A549 (cell line): ENCODE measurements around the gene ADAMTSL4. TPM values are rescaled to one million over a fixed set of nuclear protein-coding genes. Genes with fewer than 3 reads are reported as not detected.

Experiments used
- ATAC-seq, 2 experiments: fragments of 200-7000 bp in 1 of 2; fragments of >200 bp in 1 of 2; cut with Nextera tagmentation in 1 of 2; cut with Tn5 transposase in 1 of 2; 3 replicates each; pipeline versions ENCODE4 v1.8.0 to v1.9.1; 2018 to 2020; ENCODE audit warnings: mild to moderate bottlenecking in 1 of 2, moderate library complexity in 1 of 2
- CTCF ChIA-PET: fragments of 300-600 bp; sonication (Branson Sonifier 250); formaldehyde crosslinking; extraction: SDS; loops from one replicate; lab custom pipeline; 2021; ENCODE audit warnings: antibody characterized with exemption, inconsistent platforms; lab: Yijun Ruan, JAX
- POLR2A ChIA-PET: fragments of 350-600 bp; formaldehyde crosslinking; extraction: SDS; loops from one replicate; lab custom pipeline; 2021; ENCODE audit warnings: antibody characterized with exemption, inconsistent platforms; lab: Yijun Ruan, JAX
- DNase-seq, 2 experiments: peaks; one replicate each; pipeline versions ENCODE4 v3.0.0 to v3.0.0-alpha.2; 2011 to 2016; ENCODE audit warnings: low read depth in 1 of 2, low spot score in 1 of 2
- FAIRE-seq: peaks from 2 replicates; lab custom pipeline; 2011; peaks lifted over from hg19 to GRCh38; lab: Jason Lieb, UNC
- H3K27ac ChIP-seq, 2 experiments: fragments of >200 bp; sonication (Bioruptor Twin); formaldehyde crosslinking; 3 replicates each; pipeline ENCODE4 v1.5.1; 2016 to 2017
- H3K4me1 ChIP-seq: fragments of >200 bp; sonication (Bioruptor Twin); formaldehyde crosslinking; 3 replicates; pipeline ENCODE4 v1.6.1; 2016
- H3K4me2 ChIP-seq: fragments of >200 bp; sonication (Bioruptor Twin); formaldehyde crosslinking; 3 replicates; pipeline ENCODE4 v1.6.1; 2016
- H3K4me3 ChIP-seq: fragments of >200 bp; sonication (Bioruptor Twin); formaldehyde crosslinking; 3 replicates; pipeline ENCODE4 v1.5.1; 2016
- H3K9me3 ChIP-seq: fragments of >200 bp; sonication (Bioruptor Twin); formaldehyde crosslinking; 3 replicates; pipeline ENCODE4 v1.6.1; 2016
- BCL3 ChIP-seq: fragments of >200 bp; sonication (Bioruptor Twin); formaldehyde crosslinking; IDR thresholded peaks from 3 replicates; pipeline ENCODE4 v1.6.1; 2016
- CEBPB ChIP-seq, 2 experiments: fragments of >200 bp in 1 of 2; sonication (Bioruptor Twin) in 1 of 2; formaldehyde crosslinking in 1 of 2; IDR thresholded peaks; 2 replicates each; pipeline ENCODE4 v1.6.1; 2012 to 2016
- E2F6 ChIP-seq: IDR thresholded peaks from 2 replicates; pipeline ENCODE4 v1.6.1; 2012; ENCODE audit warnings: low read depth, borderline replicate concordance
- EP300 ChIP-seq, 2 experiments: fragments of >200 bp; sonication (Bioruptor Twin); formaldehyde crosslinking; IDR thresholded peaks; 2 replicates in 1 of 2; 3 replicates in 1 of 2; pipeline ENCODE4 v1.6.1; 2016 to 2017
- HDAC2 ChIP-seq: fragments of 200-600 bp; sonication (generic); IDR thresholded peaks from 2 replicates; pipeline ENCODE4 v1.6.1; 2016
- HOXA7 ChIP-seq: fragments of 250-450 bp; sonication (Bioruptor Pico); IDR thresholded peaks from 2 replicates; pipeline ENCODE4 v1.5.0; 2020; ENCODE audit warnings: mild to moderate bottlenecking, moderate library complexity
- HOXB5 ChIP-seq: fragments of 250-450 bp; sonication (Bioruptor Pico); IDR thresholded peaks from 2 replicates; pipeline ENCODE4 v1.5.0; 2020; ENCODE audit warnings: mild to moderate bottlenecking, moderate library complexity
- MAZ ChIP-seq: fragments of 150-350 bp; IDR thresholded peaks from 2 replicates; pipeline ENCODE4 v1.6.1; 2014; ENCODE audit warnings: antibody characterized with exemption, low read depth, low read length, borderline replicate concordance
- MYC ChIP-seq: IDR thresholded peaks from 2 replicates; pipeline ENCODE4 v1.6.1; 2012; ENCODE audit warnings: mild to moderate bottlenecking, inconsistent platforms, low read length, improper control_type of control experiment, borderline replicate concordance
- NR3C1 ChIP-seq: fragments of >200 bp; sonication (Bioruptor Twin); formaldehyde crosslinking; IDR thresholded peaks from 3 replicates; pipeline ENCODE4 v1.6.1; 2017
- POLR2A ChIP-seq: IDR thresholded peaks from 2 replicates; pipeline ENCODE4 v1.6.1; 2012; ENCODE audit warnings: mild to moderate bottlenecking, low read length
- POLR2AphosphoS2 ChIP-seq: conservative IDR thresholded peaks from 2 replicates; pipeline ENCODE4 v1.6.1; 2012; ENCODE audit warnings: low read length, improper control_type of control experiment, inconsistent platforms
- RFX5 ChIP-seq: fragments of 450-650 bp; IDR thresholded peaks from 2 replicates; pipeline ENCODE4 v1.7.1; 2014; ENCODE audit warnings: antibody characterized with exemption, mild to moderate bottlenecking, moderate library complexity
- USF2 ChIP-seq: fragments of 450-650 bp; IDR thresholded peaks from 2 replicates; pipeline ENCODE4 v1.6.1; 2014; ENCODE audit warnings: antibody characterized with exemption
- WGBS: methylation state at CpG from one replicate; pipeline ENCODE4 v1.1.6; 2017; ENCODE audit errors: missing lambda C conversion rate; 5-methylcytosine and 5-hydroxymethylcytosine counted together
- polyA plus RNA-seq, 4 experiments: library from polyadenylated mRNA; depleted of rRNA in 3 of 4; stranded (reverse); fragments of >200 nt; fragmentation: RNase III in 1 of 4; extraction: RNeasy Plus Mini Kit Qiagen cat#74134 plus additional on column Dnase treatment in 1 of 4; gene quantifications; 2 replicates in 3 of 4; 3 replicates in 1 of 4; pipeline ENCODE4 v1.2.3, GENCODE V29; 2011 to 2017
- TF ChIP-seq, protein P1 (sequence below): fragments of 200-600 bp; sonication (generic); IDR thresholded peaks from 2 replicates; pipeline ENCODE4 v1.6.1; 2016; ENCODE audit warnings: antibody characterized with exemption, mild to moderate bottlenecking, moderate library complexity

The ADAMTSL4 gene
- polyA plus RNA-seq, 2 of the 4 experiments (the other 2 are of a cell fraction), result 1.3 to 2.0 TPM

- Histone ChIP-seq H3K4me1 (peaks cover 54% of the 10 kb centered on the region), H3K27ac (peak overlapping the region; percentile 97 to 99), H3K4me3 (peak overlapping the region; percentile 46), H3K4me2 (peak overlapping the region; percentile 96), H3K9me3 (no peaks in the 10 kb centered on the region)
- ChIA-PET POLR2A (interaction anchor here (1.0 to 7.6 kb wide), 13 partner anchors 8 to 361 kb away, joined by 3 to 201 read pairs (median 7); partner anchors contain the start of genes ENSA, FALEC, GOLPH3L and MCL1), CTCF (interaction anchor here (0.7 to 11.6 kb wide), 21 partner anchors 10 to 360 kb away, joined by 3 to 210 read pairs (median 18); partner anchors contain the start of genes ADAMTSL4, ENSA, FALEC and HORMAD1)
- FAIRE-seq (no peak), DNase-seq (peak; percentile 86 to 89), ATAC-seq (peak; percentile 62 to 72)
- WGBS, result under 1% methylated on average over 18 of the region's 18 CpGs
- TF ChIP-seq E2F6 (no peak), BCL3 (peak; percentile 23; the same call in 1 of the 3 replicates), USF2 (peak; percentile 69; the same call in 1 of the 2 replicates), RFX5 (peak; percentile 98), MAZ (peak; percentile 35; the same call in 1 of the 2 replicates), HDAC2 (no peak), HOXA7 (CRISPR knock-in tag) (0 out of 2 replicates have a peak, but pooled peaks have one; percentile 58), EP300 (IDR thresholded peaks at IDR 0.05) (peak in 1 of 2 experiments; percentile 44; a peak in 1 of 5 replicates), POLR2A (peak; percentile 30), HOXB5 (CRISPR knock-in tag) (no peak; the same call in 1 of the 2 replicates)
These were observed 12.8 kb downstream of the ADAMTSL4 start for GRCh38 chr1:150561974-150562445.

- 29% methylated on average over 4 of the region's 4 CpGs for WGBS
- CTCF ChIA-PET, result interaction anchor here (0.7 to 11.6 kb wide), 15 partner anchors 9 to 360 kb away, joined by 3 to 210 read pairs (median 18); partner anchors contain the start of genes ADAMTSL4, ENSA, GOLPH3L and MCL1
- peaks cover 61% of the 10 kb centered on the region for H3K4me1 ChIP-seq
These were observed 13.5 kb downstream of the ADAMTSL4 start for GRCh38 chr1:150562446-150563339.

DNA sequence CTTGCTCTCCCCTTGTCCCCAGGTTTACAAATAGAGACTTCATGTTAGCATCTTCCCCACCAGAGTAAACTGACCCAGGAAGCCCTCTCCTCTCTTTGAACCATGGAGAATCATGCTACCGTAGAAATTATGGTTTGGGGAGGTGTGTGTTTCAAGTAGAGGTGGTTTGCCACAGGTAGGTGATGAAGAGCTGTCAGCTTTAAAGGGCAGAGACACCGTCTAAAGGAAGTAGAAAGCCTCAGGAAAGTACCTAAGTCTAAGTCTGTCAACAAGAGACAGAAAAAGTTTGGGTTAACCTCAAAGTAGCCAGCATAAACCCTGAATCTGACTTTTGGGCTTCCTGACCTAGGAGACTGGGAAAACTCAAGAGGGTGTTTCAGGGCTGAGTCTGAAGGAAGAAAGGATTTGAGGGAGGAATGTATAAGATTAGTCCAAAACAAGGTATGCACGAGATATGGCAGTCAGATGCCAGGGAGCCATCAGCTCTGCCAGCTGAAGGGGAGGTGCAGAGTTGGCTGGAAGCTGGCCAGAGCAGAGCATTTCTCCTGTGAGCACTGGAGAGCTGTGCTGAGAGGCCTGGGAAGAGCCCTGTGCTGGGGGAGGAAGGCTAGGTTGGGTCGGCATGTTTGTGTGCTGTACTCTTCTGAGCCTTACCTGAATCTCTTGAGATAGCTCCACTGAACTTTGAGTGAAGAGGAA is 14.3 kb downstream of the ADAMTSL4 start:
- CTCF ChIA-PET, result interaction anchor here (0.6 to 11.6 kb wide), 9 partner anchors 9 to 553 kb away, joined by 3 to 210 read pairs (median 3); partner anchors contain the start of genes ENSA, GOLPH3L, MCL1 and OTUD7B

More at GRCh38 chr1:150562446-150563339, 13.5 kb downstream of the ADAMTSL4 start:
- ATAC-seq, result no peak
- TF ChIP-seq HOXA7 (CRISPR knock-in tag) (0 out of 2 replicates have a peak, but pooled peaks have one; percentile 74), NR3C1 (no peak), HOXB5 (CRISPR knock-in tag) (0 out of 2 replicates have a peak, but pooled peaks have one; percentile 20)
- Histone ChIP-seq H3K27ac (peak overlapping the region; percentile 97 to 99), H3K4me3 (peak overlapping the region; percentile 11; the same call in 2 of the 3 replicates), H3K9me3 (no peaks in the 10 kb centered on the region), H3K4me2 (peak overlapping the region; percentile 96)
- no peak for DNase-seq
- FAIRE-seq, result no peak
- POLR2A ChIA-PET, result interaction anchor here (0.5 to 7.6 kb wide), 12 partner anchors 7 to 716 kb away, joined by 4 to 201 read pairs (median 8); partner anchors contain the start of genes ENSA, FALEC, GOLPH3L and MCL1

More for the DNA sequence above, 14.3 kb downstream of the ADAMTSL4 start:
- POLR2A ChIA-PET, result interaction anchor here (0.5 to 7.6 kb wide), 6 partner anchors 14 to 716 kb away, joined by 3 to 201 read pairs (median 12); partner anchors contain the start of genes ENSA and MCL1
- Histone ChIP-seq H3K4me2 (peak overlapping the region; percentile 96), H3K27ac (peak overlapping the region; percentile 97 to 99)
- DNase-seq, result peak in 1 of 2 experiments; percentile 60
- no peak for TF ChIP-seq RFX5
- TF ChIP-seq, protein P1, sequence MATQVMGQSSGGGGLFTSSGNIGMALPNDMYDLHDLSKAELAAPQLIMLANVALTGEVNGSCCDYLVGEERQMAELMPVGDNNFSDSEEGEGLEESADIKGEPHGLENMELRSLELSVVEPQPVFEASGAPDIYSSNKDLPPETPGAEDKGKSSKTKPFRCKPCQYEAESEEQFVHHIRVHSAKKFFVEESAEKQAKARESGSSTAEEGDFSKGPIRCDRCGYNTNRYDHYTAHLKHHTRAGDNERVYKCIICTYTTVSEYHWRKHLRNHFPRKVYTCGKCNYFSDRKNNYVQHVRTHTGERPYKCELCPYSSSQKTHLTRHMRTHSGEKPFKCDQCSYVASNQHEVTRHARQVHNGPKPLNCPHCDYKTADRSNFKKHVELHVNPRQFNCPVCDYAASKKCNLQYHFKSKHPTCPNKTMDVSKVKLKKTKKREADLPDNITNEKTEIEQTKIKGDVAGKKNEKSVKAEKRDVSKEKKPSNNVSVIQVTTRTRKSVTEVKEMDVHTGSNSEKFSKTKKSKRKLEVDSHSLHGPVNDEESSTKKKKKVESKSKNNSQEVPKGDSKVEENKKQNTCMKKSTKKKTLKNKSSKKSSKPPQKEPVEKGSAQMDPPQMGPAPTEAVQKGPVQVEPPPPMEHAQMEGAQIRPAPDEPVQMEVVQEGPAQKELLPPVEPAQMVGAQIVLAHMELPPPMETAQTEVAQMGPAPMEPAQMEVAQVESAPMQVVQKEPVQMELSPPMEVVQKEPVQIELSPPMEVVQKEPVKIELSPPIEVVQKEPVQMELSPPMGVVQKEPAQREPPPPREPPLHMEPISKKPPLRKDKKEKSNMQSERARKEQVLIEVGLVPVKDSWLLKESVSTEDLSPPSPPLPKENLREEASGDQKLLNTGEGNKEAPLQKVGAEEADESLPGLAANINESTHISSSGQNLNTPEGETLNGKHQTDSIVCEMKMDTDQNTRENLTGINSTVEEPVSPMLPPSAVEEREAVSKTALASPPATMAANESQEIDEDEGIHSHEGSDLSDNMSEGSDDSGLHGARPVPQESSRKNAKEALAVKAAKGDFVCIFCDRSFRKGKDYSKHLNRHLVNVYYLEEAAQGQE, result no peak
- TF ChIP-seq MYC, result no peak
- TF ChIP-seq CEBPB (IDR thresholded peaks at IDR 0.05), result no peak
- TF ChIP-seq POLR2AphosphoS2, result no peak; the same call in 1 of the 2 replicates
- TF ChIP-seq, all 56 proteins: peak for 0
- no peak overlapping the region for H3K4me3 ChIP-seq
- peaks cover 69% of the 10 kb centered on the region for H3K4me1 ChIP-seq
- ATAC-seq (no peak), FAIRE-seq (no peak)
- 25% methylated on average over 4 of the region's 4 CpGs for WGBS
- no peaks in the 10 kb centered on the region for H3K9me3 ChIP-seq
